Spleen (tissue), 11 donors: ENCODE data around the gene HPSE2. TPM values are rescaled to one million over a fixed set of nuclear protein-coding genes. Genes with fewer than 3 reads are reported as not detected.
"Not testable (repeated sequence)": the region's sequence is repeated elsewhere in the genome, so short reads cannot be mapped to it uniquely, and the experiment has no call there.

Experiments used
- DNase-seq: peaks from one replicate; pipeline ENCODE4 v3.0.0-alpha.2; 2020
- H3K27ac ChIP-seq, 8 donors: fragments of 200-600 bp; sonication (generic) in 7 of 8; 1 replicate in 4 of 8; 2 replicates in 4 of 8; pipeline versions ENCODE4 v1.5.0 to v1.8.0; 2016 to 2021; ENCODE audit warnings: inconsistent platforms in 4 of 8, mild to moderate bottlenecking in 4 of 8, moderate library complexity in 1 of 8
- H3K27me3 ChIP-seq, 7 donors: fragments of 200-600 bp; sonication (generic) in 6 of 7; replicated peaks in 1 of 7; 1 replicate in 4 of 7; 2 replicates in 3 of 7; pipeline versions ENCODE4 v1.5.0 to v1.8.0; 2016 to 2021; ENCODE audit warnings: inconsistent platforms in 3 of 7, mild to moderate bottlenecking in 1 of 7
- H3K36me3 ChIP-seq, 6 donors: fragments of 200-600 bp; sonication (generic) in 5 of 6; 1 replicate in 4 of 6; 2 replicates in 2 of 6; pipeline versions ENCODE4 v1.5.0 to v1.8.0; 2016 to 2021; ENCODE audit warnings: inconsistent platforms in 2 of 6
- H3K4me1 ChIP-seq, 6 donors: fragments of 200-600 bp; sonication (generic) in 5 of 6; 1 replicate in 3 of 6; 2 replicates in 3 of 6; pipeline versions ENCODE4 v1.5.0 to v1.8.0; 2016 to 2021; ENCODE audit warnings: inconsistent platforms in 3 of 6
- H3K4me3 ChIP-seq, 8 donors: fragments of 200-600 bp; sonication (generic) in 7 of 8; 1 replicate in 4 of 8; 2 replicates in 4 of 8; pipeline versions ENCODE4 v1.5.0 to v1.8.0; 2016 to 2021; ENCODE audit warnings: inconsistent platforms in 4 of 8, mild to moderate bottlenecking in 4 of 8, moderate library complexity in 2 of 8
- H3K9me3 ChIP-seq, 8 donors: fragments of 200-600 bp; sonication (generic) in 7 of 8; 1 replicate in 4 of 8; 2 replicates in 4 of 8; pipeline versions ENCODE4 v1.5.0 to v1.8.0; 2016 to 2021; ENCODE audit warnings: inconsistent platforms in 4 of 8
- CTCF ChIP-seq, 11 experiments: fragments of 200-600 bp in 7 of 11; fragments of 450-650 bp in 4 of 11; sonication (generic) in 4 of 11; IDR thresholded peaks in 8 of 11; conservative IDR thresholded peaks in 3 of 11; 1 replicate in 7 of 11; 2 replicates in 4 of 11; pipeline versions ENCODE4 v1.4.0 to v1.8.0; 2016 to 2021; ENCODE audit warnings: antibody characterized with exemption in 11 of 11, inconsistent platforms in 4 of 11, mild to moderate bottlenecking in 1 of 11
- POLR2A ChIP-seq, 3 donors: fragments of 450-650 bp; IDR thresholded peaks; one replicate each; pipeline ENCODE4 v1.5.1; 2017; ENCODE audit warnings: antibody characterized with exemption in 3 of 3, mild to moderate bottlenecking in 1 of 3
- POLR2AphosphoS5 ChIP-seq, 3 donors: sonication (generic); formaldehyde crosslinking; IDR thresholded peaks; one replicate each; pipeline ENCODE4 v1.5.1; 2017; ENCODE audit warnings: antibody characterized with exemption in 3 of 3
- WGBS, 5 donors: extraction: QIAGEN DNeasy Blood & Tissue Kit in 3 of 5; methylation state at CpG; one replicate each; pipeline versions ENCODE4 v1.1.5 to v1.1.7; 2013 to 2018; 5-methylcytosine and 5-hydroxymethylcytosine counted together
- intact Hi-C: fragments of 100-400 bp; cut with DNase I; formaldehyde crosslinking; loops from one replicate; pipeline ENCODE4 v1.15.0; 2023; ENCODE audit warnings: low total_unique reads
- polyA plus RNA-seq, 3 donors: library from polyadenylated mRNA; stranded (reverse); fragments of 200-250 nt; gene quantifications; one replicate each; pipeline ENCODE4 v1.2.1, GENCODE V29; 2013
- total RNA-seq, 7 donors: library from RNA; depleted of rRNA in 3 of 7; stranded (reverse); fragments of >200 nt in 3 of 7; fragmentation: NEBNext Ultra II Directional in 4 of 7; extraction: Animal tissue kit (Norgen Biotek cat#: 25700) in 4 of 7; gene quantifications; one replicate each; pipeline versions ENCODE4 v1.1.0 to v1.2.1, GENCODE V29; 2016 to 2021
- donor health status: healthy with polysubstance abuse.
- donor health status: DM: no; HTN: no; CAD: no; lungs with moderate emphysema.
- donor health status: DM: no; HTN: no; CAD: no.
- donor health status: Bipolar disorder and iron deficiency.
- donor health status: healthy.
- donor health status: DM: no; HTN: no; CAD: no.
- donor health status: DM: yes; HTN: yes; CAD: no.

Gene HPSE2
- total and polyA plus RNA-seq, 10 donors = 0.02 to 0.64 (median 0.03) TPM; not detected in 5

GRCh38 chr10:99170116-99170675, 65.5 kb downstream of the HPSE2 start:
- DNase-seq = no peak
- no peaks in the 10 kb centered on the region for H3K4me1 ChIP-seq
- peaks cover 0 to 24% (median 0%) of the 10 kb centered on the region in 7 donors for H3K27me3 ChIP-seq
- H3K27ac ChIP-seq = no peak overlapping the region
- TF ChIP-seq POLR2AphosphoS5 (IDR thresholded peaks at IDR 0.05) (no peak), CTCF (IDR thresholded peaks at IDR 0.05 in 8 of 11, conservative IDR thresholded peaks at IDR 0.05 in 3 of 11) (no peak)
- intact Hi-C loops = no loop called here
- WGBS, 5 donors = 41 to 76% (median 48%) methylated on average over 2 of the region's 2 CpGs
- no peaks in the 10 kb centered on the region for H3K36me3 ChIP-seq
- no peak overlapping the region for H3K4me3 ChIP-seq
- no peaks in the 10 kb centered on the region for H3K9me3 ChIP-seq

GRCh38 chr10:99161165-99161564, 74.5 kb downstream of the HPSE2 start:
- H3K27me3 ChIP-seq = no peaks in the 10 kb centered on the region
- 82 to 89% (median 87%) methylated on average over 4 of the region's 4 CpGs for WGBS, 5 donors
- no peaks in the 10 kb centered on the region for H3K9me3 ChIP-seq
- no peak for TF ChIP-seq CTCF (IDR thresholded peaks at IDR 0.05 in 8 of 11, conservative IDR thresholded peaks at IDR 0.05 in 3 of 11)
- no peak for TF ChIP-seq POLR2A (IDR thresholded peaks at IDR 0.05)
- no peak for TF ChIP-seq POLR2AphosphoS5 (IDR thresholded peaks at IDR 0.05)
- no peak overlapping the region for H3K4me3 ChIP-seq
- H3K4me1 ChIP-seq = no peaks in the 10 kb centered on the region
- DNase-seq = no peak
- H3K36me3 ChIP-seq = no peaks in the 10 kb centered on the region
- no peak overlapping the region for H3K27ac ChIP-seq
- intact Hi-C loops = no loop called here

GRCh38 chr10:99143651-99144050, 92.0 kb downstream of the HPSE2 start:
- H3K27me3 ChIP-seq = no peaks in the 10 kb centered on the region
- TF ChIP-seq CTCF (IDR thresholded peaks at IDR 0.05 in 8 of 11, conservative IDR thresholded peaks at IDR 0.05 in 3 of 11) (no peak), POLR2A (IDR thresholded peaks at IDR 0.05) (no peak), POLR2AphosphoS5 (IDR thresholded peaks at IDR 0.05) (no peak)
- no peak overlapping the region for H3K4me3 ChIP-seq
- H3K4me1 ChIP-seq = no peaks in the 10 kb centered on the region
- H3K9me3 ChIP-seq = no peaks in the 10 kb centered on the region
- H3K36me3 ChIP-seq = no peaks in the 10 kb centered on the region
- H3K27ac ChIP-seq = no peak overlapping the region
- intact Hi-C loops = no loop called here
- WGBS, 5 donors = 58 to 74% (median 69%) methylated on average over 2 of the region's 2 CpGs
- DNase-seq = no peak

GRCh38 chr10:99143011-99143410, 92.6 kb downstream of the HPSE2 start:
- Histone ChIP-seq H3K4me1 (no peaks in the 10 kb centered on the region), H3K36me3 (no peaks in the 10 kb centered on the region), H3K27me3 (no peaks in the 10 kb centered on the region), H3K27ac (no peak overlapping the region), H3K4me3 (no peak overlapping the region), H3K9me3 (no peaks in the 10 kb centered on the region)
- TF ChIP-seq POLR2A (IDR thresholded peaks at IDR 0.05) (no peak), CTCF (IDR thresholded peaks at IDR 0.05 in 8 of 11, conservative IDR thresholded peaks at IDR 0.05 in 3 of 11) (no peak), POLR2AphosphoS5 (IDR thresholded peaks at IDR 0.05) (no peak)
- intact Hi-C loops = no loop called here
- no peak for DNase-seq

GRCh38 chr10:99132897-99133296, 102.8 kb downstream of the HPSE2 start:
- peaks cover 0 to 10% (median 5%) of the 10 kb centered on the region in 8 donors for H3K9me3 ChIP-seq
- H3K4me1 ChIP-seq, H3K27ac ChIP-seq, H3K4me3 ChIP-seq, H3K36me3 ChIP-seq, H3K27me3 ChIP-seq, DNase-seq, intact Hi-C loops: not testable (repeated sequence)
- 49 to 68% (median 62%) methylated on average over 3 of the region's 3 CpGs for WGBS, 5 donors
